Skeletal muscle satellite cell (primary cell): ENCODE measurements around the gene SCAANT1. TPM values are rescaled to one million over a fixed set of nuclear protein-coding genes. Genes with fewer than 3 reads are reported as not detected.

Experiments used
- H3K27me3 ChIP-seq: 2 replicates; pipeline ENCODE4 v1.7.0; 2013; ENCODE audit warnings: low read length; ENCODE audit not compliant: control insufficient read depth, insufficient read depth
- H3K36me3 ChIP-seq: 2 replicates; pipeline ENCODE4 v1.7.0; 2013; ENCODE audit warnings: mild to moderate bottlenecking, control low read depth, low read length; ENCODE audit not compliant: insufficient read depth
- H3K4me1 ChIP-seq: 2 replicates; pipeline ENCODE4 v1.7.0; 2013; ENCODE audit warnings: low read length; ENCODE audit not compliant: control insufficient read depth, insufficient read depth
- H3K4me2 ChIP-seq: 2 replicates; pipeline ENCODE4 v1.7.0; 2013; ENCODE audit warnings: mild to moderate bottlenecking, low read length
- H3K4me3 ChIP-seq: 2 replicates; pipeline ENCODE4 v1.7.0; 2013; ENCODE audit warnings: low read length
- H3K9ac ChIP-seq: 2 replicates; pipeline ENCODE4 v1.7.0; 2013; ENCODE audit warnings: mild to moderate bottlenecking, low read depth, low read length, moderate library complexity
- H3K9me3 ChIP-seq: replicated peaks from 2 replicates; pipeline ENCODE4 v1.7.0; 2013; ENCODE audit warnings: mild to moderate bottlenecking, control low read depth, low read length
- small RNA-seq: library from RNA; depleted of rRNA; stranded (forward); fragments of <200 nt; gene quantifications from one replicate; pipeline ENCODE3, GENCODE V24; 2012

SCAANT1 gene

DNA sequence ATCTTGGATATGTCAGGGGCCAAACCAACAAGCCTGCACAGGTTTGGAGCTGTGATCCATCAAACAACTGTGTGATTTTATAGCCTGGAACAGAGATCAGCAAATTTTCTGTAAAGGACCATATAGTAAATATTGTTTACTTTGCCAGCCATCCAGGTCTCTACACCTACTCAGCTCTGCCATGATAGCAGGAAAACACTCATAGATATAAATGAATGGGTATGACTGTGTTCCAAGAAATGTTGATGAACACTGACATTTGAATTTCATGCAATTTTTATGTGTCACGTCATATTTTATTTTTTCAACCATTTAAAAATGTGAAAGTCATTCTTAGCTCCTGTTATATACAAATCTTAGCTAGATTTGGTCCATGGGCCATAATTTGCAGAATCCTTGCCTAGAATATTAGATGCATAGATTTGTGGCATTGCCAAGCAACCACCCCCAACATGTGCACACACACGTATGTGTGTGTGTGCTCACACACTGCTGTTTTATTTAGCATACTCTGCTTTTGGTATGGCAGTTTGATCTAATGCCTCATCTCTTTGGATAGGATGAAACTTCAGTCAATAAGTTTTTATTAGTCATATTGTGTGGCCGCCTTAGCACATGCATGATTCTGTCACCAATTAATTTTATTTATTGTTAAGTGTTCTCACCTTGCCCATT, 42.1 kb downstream of the SCAANT1 start:
- Histone ChIP-seq H3K9ac (no peak overlapping the region), H3K27me3 (no peaks in the 10 kb centered on the region), H3K4me1 (peaks cover 32% of the 10 kb centered on the region), H3K36me3 (no peaks in the 10 kb centered on the region), H3K4me2 (peak overlapping the region; percentile 36), H3K4me3 (no peak overlapping the region), H3K9me3 (no peaks in the 10 kb centered on the region)

DNA sequence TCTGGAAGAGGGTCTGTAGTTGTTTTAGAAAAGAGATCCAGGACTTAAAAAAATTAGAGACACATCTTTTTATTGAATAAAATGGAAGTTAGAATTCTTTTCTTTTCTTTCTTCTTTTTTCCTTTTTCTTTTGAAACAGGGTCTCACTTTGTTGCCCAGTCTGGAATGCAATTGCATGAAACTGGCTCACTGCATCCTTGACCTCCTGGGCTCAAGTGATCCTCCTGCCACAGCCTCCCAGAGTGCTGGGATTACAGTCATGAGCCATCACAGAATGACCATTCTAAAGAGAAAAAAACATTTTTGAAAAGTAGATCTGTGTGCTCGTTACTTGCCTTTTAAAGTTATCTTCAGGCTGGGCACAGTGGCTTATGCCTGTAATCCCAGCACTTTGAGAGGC, 45.0 kb downstream of the SCAANT1 start:
- Histone ChIP-seq H3K9me3 (no peaks in the 10 kb centered on the region), H3K27me3 (no peaks in the 10 kb centered on the region), H3K4me1 (peaks cover 35% of the 10 kb centered on the region), H3K9ac (no peak overlapping the region), H3K4me3 (no peak overlapping the region), H3K4me2 (no peak overlapping the region), H3K36me3 (no peaks in the 10 kb centered on the region)

DNA sequence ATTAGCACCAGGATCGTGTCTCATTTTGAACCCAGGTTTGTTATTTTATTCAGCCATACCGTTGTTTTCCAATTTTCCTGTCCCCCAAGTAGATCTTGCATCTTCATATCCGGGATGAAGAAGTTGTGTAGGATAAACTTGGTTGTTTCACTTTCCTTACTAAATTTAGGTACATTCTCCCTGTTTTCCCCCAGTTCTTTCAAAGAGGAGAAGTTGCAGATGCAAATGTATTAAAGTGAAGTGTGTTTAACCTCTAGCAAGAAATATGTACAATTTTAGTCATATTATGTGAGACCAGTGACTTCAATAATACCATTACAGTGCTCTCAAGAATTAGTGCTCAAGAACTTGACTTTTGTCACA, 47.2 kb downstream of the SCAANT1 start:
- Histone ChIP-seq H3K9me3 (no peaks in the 10 kb centered on the region), H3K27me3 (no peaks in the 10 kb centered on the region), H3K4me2 (peak overlapping the region; percentile 88), H3K36me3 (no peaks in the 10 kb centered on the region), H3K4me1 (peaks cover 19% of the 10 kb centered on the region), H3K4me3 (peak overlapping the region; percentile 93), H3K9ac (peak overlapping the region; percentile 91)

DNA sequence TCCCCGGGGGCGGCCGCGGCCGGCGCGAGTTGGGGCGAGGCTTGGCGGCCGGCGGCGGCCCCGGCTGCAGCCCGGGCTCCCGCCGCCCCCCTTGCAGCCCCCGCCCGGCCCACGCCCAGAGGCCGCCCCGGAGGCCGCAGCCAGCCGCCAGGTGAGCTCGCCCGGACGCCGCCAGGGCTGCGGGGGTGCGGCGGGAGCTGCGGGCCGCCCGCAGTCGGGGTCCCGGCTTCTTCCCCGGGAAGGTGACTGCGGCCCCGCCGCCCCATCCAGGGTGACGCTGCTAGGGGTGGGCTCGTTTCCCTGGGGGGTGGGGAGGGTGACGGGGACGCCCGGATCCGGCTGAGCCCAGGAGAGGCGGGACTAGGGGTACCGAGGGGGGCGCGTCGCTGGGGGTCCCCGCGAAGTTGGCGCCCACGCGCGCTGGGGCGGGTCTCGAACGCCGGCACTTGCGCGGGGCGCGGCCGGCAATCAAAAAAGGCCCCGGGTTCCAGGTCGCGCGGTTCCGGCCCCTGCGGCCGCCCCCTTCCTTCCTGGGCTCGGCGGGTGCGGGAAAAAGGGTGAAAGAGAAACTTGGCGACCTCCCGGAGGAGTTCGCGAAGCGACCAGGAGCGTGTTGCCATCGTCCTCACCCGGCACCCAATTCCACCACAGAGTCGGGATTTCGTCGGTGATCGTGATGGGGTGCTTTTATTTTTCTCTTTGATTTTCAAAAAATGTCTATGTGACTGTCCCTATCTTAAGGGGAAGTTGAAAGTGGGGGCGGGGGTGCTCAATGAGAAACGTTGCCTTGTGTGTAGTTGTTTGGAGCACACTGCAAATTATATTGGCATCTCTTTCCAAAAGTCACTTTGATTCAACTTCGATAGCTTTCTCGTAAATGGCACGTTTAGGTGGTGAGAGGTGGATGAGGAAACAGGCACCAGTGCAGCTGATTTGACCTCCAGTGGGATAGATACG, 47.9 kb downstream of the SCAANT1 start:
- Histone ChIP-seq H3K9me3 (no peaks in the 10 kb centered on the region), H3K27me3 (no peaks in the 10 kb centered on the region), H3K9ac (peak overlapping the region; percentile 91), H3K36me3 (no peaks in the 10 kb centered on the region), H3K4me3 (peak overlapping the region; percentile 93), H3K4me2 (peak overlapping the region; percentile 88), H3K4me1 (peaks cover 13% of the 10 kb centered on the region)

DNA sequence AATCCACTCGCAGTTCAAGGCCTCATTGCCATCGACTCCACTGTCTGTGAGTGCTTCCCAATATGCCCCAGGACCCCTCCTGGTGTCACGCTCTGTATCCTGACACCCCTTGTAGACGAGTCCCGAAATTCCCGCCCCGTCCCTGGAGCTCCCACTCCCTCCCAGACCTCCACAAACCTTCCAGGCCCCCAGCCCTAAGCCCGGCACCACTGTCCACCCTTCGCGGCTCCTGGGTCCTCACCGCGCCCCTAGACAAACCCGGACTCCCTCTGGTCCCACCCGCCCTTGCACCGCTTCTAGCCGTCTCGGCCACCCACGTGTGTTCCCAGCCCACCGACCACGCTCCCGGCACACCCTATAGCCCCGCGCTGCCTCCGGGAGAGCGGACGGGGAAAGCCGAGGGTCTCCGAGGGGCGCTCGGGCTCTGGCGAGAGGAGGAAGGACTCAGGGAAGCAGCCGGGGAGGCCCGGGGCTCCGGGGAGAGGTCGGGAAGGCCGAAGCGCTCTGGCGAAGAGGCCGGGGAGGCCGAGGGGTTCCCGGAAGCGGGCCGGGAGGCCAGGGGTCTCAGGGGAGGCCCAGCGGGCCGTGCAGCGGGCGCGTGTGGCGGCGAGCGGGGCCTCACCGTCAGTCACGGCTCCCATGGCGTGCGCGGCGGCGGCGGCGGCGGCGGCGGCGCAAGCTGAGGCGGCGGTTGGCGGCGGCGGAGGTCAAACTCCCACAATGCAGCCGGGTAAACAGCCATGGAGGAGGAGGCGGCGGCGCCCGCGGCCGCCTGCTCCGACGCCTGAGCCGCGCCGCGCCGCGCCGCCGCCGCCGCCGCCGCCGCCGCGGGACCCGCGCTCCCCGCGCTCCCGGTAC, 48.8 kb downstream of the SCAANT1 start, which contains the start of the genes ATXN7 and THOC7:
Gene ATXN7 (plus strand): TSS at position 718 of the 858 bp plus-strand sequence. CDS start 48,732 bp downstream, outside the sequence.
Gene THOC7 (minus strand): TSS at position 656 of the 858 bp plus-strand sequence. CDS start 15 bp downstream, at position 641.
- H3K9me3 ChIP-seq: no peaks in the 10 kb centered on the region
- H3K27me3 ChIP-seq: no peaks in the 10 kb centered on the region
- H3K4me2 ChIP-seq: peak within 1 kb of the TSS; percentile 88
- no peaks in the 10 kb centered on the region for H3K36me3 ChIP-seq
- peaks cover 11% of the 10 kb centered on the region for H3K4me1 ChIP-seq
- peak within 1 kb of the TSS; percentile 93 for H3K4me3 ChIP-seq
- H3K9ac ChIP-seq: peak within 1 kb of the TSS; percentile 95

DNA sequence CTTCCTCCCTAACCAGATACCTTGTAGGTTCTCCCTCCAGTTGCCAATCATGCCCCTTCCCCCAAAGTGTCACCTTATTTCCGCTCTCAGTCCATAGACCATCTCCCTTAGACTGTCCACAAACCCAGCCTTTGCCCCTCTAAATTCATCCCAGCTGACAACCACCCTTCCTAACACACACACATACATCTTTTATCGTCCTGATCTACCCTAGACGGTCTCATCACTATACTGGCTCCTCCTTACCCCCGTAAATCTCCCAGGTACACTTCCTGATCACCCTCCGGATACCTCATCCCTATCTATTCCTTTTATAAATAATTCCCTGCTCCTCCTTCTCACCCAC, 49.4 kb downstream of the SCAANT1 start:
- peak overlapping the region; percentile 84 for H3K4me2 ChIP-seq
- no peaks in the 10 kb centered on the region for H3K27me3 ChIP-seq
- H3K4me1 ChIP-seq: peaks cover 14% of the 10 kb centered on the region
- no peaks in the 10 kb centered on the region for H3K36me3 ChIP-seq
- H3K4me3 ChIP-seq: peak overlapping the region; percentile 86
- H3K9me3 ChIP-seq: no peaks in the 10 kb centered on the region
- peak overlapping the region; percentile 95 for H3K9ac ChIP-seq

Small RNA genes within 50 kb of the gene (small RNA-seq; reads per million reads assigned to genes)
- not detected for gene SCAANT1
